DOHH2 (cell line): ENCODE results near the gene CFAP43.

ENCODE experiments used
- EZH2phosphoT487 ChIP-seq: fragments of 200-600 bp; sonication (generic); IDR thresholded peaks from 2 replicates; pipeline ENCODE4 v1.6.1; 2017; ENCODE audit warnings: borderline replicate concordance, mild to moderate bottlenecking, antibody characterized with exemption, low read length, moderate library complexity, mixed read lengths
- TF ChIP-seq, protein P1 (sequence below): fragments of 200-600 bp; sonication (generic); IDR thresholded peaks from one replicate; pipeline ENCODE4 v1.5.1; 2014; ENCODE audit warnings: antibody characterized with exemption, mild to moderate bottlenecking, low read depth, low read length; ENCODE audit not compliant: poor library complexity, severe bottlenecking

DNA sequence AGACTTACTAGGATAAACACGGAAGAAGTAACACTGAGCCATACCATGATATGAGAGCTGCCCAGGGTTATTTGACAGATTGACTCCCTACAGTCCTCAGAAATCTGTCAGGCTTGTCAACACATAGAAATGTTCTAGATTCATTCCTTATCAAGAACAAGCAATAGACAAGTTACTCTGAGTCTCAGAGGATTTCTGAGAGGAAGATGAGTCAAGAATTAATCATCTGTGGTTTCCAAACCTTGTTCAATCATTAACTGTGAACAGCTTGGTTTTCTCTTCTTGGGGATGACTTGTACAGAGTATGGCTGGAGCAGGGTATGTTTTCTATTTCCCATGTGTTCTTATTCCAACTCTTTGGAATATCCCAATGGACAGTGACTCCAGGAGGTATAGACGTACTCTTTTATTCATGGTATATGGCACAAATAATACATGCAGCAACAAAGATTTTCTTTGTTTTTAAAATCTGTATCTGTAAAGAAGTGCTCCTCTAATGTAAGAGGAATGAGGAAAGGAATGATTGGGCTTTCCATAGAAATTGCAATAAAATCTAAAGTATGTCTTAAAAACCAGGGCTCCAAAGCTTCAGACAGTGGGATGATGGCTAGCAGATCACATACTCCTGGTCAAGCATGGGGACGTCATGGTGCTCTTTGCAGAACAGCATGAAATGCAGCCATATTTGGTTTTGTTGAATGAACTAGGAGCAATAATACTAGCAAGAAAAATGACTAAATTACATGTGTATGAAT, 122.1 kb downstream of the CFAP43 start:
- TF ChIP-seq, protein P1, sequence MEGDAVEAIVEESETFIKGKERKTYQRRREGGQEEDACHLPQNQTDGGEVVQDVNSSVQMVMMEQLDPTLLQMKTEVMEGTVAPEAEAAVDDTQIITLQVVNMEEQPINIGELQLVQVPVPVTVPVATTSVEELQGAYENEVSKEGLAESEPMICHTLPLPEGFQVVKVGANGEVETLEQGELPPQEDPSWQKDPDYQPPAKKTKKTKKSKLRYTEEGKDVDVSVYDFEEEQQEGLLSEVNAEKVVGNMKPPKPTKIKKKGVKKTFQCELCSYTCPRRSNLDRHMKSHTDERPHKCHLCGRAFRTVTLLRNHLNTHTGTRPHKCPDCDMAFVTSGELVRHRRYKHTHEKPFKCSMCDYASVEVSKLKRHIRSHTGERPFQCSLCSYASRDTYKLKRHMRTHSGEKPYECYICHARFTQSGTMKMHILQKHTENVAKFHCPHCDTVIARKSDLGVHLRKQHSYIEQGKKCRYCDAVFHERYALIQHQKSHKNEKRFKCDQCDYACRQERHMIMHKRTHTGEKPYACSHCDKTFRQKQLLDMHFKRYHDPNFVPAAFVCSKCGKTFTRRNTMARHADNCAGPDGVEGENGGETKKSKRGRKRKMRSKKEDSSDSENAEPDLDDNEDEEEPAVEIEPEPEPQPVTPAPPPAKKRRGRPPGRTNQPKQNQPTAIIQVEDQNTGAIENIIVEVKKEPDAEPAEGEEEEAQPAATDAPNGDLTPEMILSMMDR, result no peak
- TF ChIP-seq EZH2phosphoT487, result no peak
